GM19238 (cell line): ENCODE data around the gene PPM1B.
"Not testable (repeated sequence)": the region's sequence is repeated elsewhere in the genome, so short reads cannot be mapped to it uniquely, and the experiment has no call there.

Experiments used
- DNase-seq: peaks from one replicate; pipeline ENCODE4 v3.0.0; 2011; ENCODE audit warnings: low spot score; ENCODE audit not compliant: insufficient read length

PPM1B gene

GRCh38 chr2:44250376-44250775 lies 81.7 kb downstream of the PPM1B start:
- DNase-seq, result no peak

DNA sequence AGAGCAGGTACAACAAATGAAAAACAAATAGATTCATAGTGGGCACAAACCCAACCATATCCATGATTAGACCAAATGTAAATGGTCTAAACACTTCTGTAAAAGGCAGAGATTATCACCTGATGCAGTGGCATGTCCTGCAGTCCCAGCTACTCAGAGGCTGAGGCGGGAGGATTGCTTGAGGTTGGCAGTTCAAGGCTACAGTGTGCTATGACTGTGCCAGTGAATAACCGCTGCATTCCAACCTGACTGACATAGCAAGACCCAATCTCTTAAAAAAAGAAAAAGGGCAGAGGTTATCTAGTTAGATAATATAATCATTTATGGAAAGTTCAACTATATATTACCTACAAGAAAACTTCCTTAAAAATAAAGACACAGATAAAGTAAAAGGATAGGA lies 85.3 kb downstream of the PPM1B start:
- DNase-seq, result no peak

GRCh38 chr2:44255704-44256103 lies 87.0 kb downstream of the PPM1B start:
- not testable (repeated sequence) for DNase-seq

GRCh38 chr2:44257802-44258201 lies 89.1 kb downstream of the PPM1B start:
- DNase-seq, result not testable (repeated sequence)

DNA sequence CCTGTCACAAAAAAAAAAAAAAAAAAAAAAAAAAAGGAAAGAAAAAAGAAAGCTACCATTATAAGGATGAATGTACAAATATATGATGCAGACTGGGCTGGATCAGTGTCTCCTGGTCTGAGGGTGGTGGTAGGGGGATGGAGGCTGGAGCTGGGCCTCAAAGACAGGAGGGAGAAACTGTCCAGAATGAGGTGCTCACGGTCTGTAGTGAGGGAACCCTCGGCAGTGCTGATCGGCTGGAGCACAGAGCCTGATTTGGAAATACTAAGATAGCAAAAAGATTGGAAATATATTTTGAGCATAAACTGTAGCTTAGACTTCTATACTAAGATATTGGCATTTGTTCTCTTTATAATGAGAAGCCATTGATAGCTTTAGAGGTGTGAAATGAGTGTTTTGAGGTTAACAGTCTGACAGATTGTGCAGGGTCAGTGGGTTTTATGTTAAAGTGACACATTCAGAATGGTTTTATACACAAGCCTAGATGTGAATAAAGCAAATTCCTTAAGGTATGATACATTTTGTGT lies 98.7 kb downstream of the PPM1B start:
- DNase-seq, result no peak

DNA sequence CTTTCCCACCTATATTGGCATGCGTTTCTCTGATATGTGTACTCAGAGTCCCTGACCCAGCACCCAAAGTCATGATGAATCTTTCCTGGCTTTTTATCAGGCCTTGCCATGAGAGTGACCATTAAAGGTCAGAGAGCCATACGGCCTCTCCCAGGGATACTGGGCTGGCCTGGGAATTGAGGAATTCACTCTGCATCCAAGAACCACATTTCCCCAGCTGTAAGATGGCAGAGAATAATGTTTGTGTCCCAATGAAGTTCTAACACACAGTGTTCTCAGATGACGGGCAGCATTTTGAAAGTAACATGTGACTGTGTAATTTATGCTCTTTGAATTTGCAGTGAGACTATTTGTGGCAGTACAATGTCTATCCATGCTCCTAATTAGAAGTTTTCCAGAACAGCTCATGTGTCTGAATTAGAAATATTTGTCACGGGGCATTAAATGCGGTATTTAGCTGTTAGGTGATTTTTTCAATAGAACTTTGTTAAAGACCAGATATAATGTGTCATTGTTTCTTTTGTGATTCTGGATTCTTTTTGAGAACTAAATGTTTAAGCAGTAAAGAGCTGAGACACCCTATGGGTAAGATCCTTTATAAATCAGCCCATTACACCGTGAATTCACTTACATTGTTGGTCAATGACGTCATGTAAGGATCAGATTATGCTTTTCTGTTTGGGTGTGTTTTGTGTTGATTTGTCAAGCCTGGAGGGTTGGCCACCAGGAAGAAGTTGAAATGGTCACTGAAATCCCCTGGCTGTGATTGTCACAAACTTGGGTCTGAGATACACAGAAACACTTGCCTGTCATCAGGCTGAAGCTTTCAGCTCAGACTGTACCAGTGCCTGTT lies 99.3 kb downstream of the PPM1B start:
- DNase-seq, result no peak

DNA sequence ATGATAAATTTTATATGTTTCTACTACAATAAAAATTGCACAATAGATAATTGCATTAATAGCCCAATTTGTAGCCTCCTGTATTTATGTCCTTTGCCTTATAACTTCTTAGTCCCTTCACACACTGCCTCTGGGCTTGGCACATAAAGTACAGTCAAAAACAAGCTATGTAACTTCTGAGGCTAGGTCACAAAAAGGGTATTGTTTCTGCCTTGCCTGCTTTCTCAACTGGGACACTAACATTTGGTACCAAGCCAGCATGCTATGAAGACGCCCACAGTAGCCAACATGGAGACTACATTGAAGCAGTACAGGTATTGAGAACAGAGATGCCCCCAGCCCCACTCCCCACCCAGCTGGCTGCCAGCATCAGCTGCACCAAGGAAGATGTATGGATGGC lies 101.2 kb downstream of the PPM1B start:
- no peak for DNase-seq

DNA sequence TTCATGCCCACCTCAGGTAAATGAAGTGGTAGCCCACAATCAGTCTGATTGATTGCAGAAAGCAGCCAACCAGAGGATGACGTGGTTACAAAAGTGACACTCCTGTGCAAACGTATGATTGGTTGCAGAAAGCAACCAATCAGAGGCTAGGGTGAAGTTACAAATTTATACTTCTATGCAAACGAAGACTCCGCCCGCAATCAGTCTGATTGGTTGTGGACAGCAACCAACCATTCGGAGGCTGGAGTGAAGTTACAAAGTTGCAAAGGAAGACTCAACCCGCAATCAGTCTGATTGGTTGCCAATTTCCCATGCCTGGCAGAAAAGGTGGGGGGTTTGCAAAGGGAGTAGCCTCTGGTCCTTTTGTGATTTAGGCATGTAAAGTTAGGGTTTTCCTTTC lies 102.6 kb downstream of the PPM1B start:
- no peak for DNase-seq

- DNase-seq, result no peak
Observed at GRCh38 chr2:44273076-44273475, 104.4 kb downstream of the PPM1B start.

DNA sequence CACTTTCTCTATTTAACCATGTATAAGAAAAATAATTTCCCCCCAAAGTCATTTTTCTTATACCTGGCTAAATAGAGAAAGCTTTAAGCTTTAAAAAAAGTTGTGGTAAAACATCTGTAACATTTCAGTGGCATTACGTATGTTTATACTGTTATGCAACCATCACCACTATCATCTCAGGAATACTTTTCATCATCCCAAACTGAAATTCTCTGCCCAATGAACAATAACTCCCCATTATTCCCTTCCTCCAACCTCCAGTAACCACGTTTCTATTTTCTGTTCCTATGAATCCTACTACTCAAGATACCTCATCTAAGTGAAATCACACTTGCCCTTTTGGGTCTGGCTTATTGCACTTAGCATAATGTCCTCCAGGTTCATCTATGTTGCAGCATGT lies 104.9 kb downstream of the PPM1B start:
- DNase-seq, result no peak

DNA sequence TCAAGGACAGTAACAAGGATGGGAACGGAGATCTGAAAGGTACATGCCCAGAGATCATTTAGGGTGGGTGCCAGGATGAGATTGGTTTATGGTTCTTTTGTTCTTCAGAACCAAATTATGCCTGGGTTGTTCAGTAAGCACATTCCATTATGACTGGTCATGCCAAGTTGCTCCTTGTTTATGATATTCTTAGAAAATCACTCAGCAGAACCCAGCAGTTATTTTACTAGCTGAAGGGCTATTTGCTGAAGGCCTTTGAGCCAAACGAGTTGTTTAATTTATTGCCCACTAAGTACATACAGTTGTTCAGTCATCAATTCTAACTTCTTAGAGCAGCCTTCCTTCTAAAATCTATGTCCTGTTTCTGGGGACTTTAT lies 107.2 kb downstream of the PPM1B start:
- no peak for DNase-seq

DNA sequence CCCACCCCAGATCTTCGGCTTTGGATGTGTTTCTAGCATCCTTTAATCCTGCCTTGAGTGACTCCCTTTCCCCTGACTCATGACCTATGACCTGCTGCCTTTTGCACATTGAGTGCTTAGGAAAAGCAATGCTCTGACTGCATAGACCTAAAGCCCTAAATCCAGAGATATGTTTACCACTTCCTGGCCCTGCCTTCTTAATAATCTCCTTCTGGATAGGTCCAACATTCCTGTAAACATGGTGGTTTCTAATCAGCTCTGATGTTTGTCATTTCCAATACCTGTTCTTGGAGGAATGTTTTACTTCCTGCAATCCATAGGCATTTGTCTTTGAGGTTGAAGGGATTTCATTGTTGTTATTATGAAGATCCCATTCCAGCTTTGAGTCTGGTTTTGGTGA lies 108.9 kb downstream of the PPM1B start:
- DNase-seq, result no peak

- no peak for DNase-seq
Observed at GRCh38 chr2:44280869-44281268, 112.2 kb downstream of the PPM1B start.
